COLO668 (cell line): ENCODE measurements around the gene GALNTL6.
"Not testable (repeated sequence)": the region's sequence is repeated elsewhere in the genome, so short reads cannot be mapped to it uniquely, and the experiment has no call there.

Experiments
- DNase-seq: peaks from one replicate; lab custom pipeline; 2025; ENCODE audit not compliant: unreplicated experiment; lab: John Stamatoyannopoulos, UW

Gene GALNTL6

GRCh38 chr4:172963498-172964294 lies 1150.5 kb downstream of the GALNTL6 start:
- DNase-seq = no peak

- DNase-seq = not testable (repeated sequence)
Observed at GRCh38 chr4:172970189-172970588, 1157.0 kb downstream of the GALNTL6 start.

DNA sequence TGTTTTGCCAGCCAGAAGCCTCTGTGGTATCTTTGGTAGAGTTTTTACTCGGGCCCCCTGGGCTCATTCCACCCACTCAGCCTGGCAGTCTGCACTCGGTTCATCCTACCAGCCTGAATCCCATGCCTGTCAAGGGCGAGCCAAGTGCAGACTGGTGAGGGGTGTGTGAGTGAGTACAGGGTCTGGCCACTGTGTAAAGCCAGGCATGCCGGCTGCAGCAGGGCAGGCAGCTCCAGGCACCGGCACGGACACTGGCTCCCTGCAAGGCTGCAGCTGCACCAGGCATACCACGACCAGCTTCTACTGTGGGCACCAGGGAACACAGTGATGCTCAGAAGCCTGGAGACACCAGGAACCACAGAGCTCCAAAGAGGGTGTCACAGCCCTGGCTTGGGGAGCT lies 1161.4 kb downstream of the GALNTL6 start:
- DNase-seq = no peak

GRCh38 chr4:172975651-172976229 lies 1162.5 kb downstream of the GALNTL6 start:
- no peak for DNase-seq

- not testable (repeated sequence) for DNase-seq
Observed at GRCh38 chr4:172977491-172978041, 1164.4 kb downstream of the GALNTL6 start.

- DNase-seq = no peak
Observed at GRCh38 chr4:172978848-172979247, 1165.6 kb downstream of the GALNTL6 start.

DNA sequence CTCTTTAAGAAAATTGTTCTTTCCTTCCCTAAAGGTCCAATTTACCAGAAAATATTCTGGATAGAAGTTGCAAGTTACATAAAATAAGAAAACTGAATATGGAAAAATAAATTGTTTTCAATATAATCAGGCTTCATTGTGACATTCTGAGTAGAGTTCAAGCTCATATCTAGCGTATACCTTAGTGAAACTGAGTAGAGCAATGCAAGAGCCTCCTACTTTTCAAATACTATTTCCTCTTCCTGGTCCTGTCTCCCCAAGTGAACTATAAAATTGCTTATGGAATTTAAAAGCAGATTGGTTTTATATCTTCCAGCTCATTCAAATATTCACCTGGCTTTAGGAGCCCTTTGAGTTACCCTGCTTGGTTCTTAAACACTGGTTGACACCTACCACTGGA lies 1166.1 kb downstream of the GALNTL6 start:
- DNase-seq = no peak

DNA sequence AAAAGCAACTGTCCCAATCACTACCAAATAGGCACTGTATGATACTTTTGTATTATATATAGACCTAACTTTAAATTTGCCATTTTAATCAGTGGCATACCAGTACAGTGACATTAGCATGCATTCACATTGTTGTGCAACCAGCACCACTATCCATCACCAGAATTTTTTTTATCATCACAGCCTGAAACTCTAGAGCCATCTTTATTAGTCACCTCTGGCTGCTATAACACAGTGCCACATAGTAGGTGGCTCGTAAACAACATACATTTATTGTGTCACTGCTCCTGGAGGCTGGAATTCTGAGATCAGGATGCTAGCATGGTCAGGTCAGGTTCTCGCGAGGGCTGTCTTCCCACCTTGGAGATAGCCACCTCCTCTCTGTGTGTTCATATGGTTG lies 1167.0 kb downstream of the GALNTL6 start:
- DNase-seq = no peak

DNA sequence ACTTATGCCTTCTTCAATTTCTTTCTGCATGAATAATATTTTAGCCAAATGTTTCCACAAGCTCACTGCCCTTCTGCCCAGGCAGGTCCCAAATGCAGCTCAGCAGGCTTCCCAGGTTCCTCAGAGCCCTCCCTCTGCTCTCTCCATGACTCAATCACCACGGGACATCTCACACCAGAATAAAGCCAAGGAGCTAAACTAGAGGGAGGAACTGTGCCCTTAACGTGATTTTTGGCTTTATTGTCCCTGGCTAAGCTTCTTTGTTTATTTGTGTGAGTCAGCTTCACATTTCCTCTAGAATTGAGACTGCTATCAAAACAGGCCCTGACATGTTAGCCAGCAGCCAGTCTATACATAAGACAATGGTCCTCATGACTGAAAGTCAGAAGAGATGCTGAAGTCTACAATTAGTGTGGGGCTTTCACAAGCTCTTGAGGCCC lies 1169.0 kb downstream of the GALNTL6 start:
- no peak for DNase-seq

GRCh38 chr4:172983014-172983413 lies 1169.8 kb downstream of the GALNTL6 start:
- DNase-seq = no peak

DNA sequence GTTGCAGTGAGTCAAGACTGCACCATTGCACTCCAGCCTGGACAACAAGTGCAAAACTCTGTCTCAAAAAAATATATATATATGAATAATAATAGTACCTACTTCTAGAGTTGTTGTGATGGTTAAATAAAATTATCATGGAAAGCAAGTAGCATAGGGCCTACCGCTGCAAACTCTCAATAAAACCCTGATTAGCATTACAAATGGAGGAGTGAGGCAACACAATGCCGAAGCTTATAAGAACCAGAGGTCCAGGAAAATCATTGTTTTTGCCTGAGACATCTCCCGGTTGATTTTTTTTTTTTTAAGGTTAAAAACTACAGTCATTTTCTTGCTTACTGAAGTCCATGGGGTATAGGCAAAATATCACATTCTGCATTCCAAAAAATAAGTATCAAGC lies 1170.4 kb downstream of the GALNTL6 start:
- DNase-seq = no peak

DNA sequence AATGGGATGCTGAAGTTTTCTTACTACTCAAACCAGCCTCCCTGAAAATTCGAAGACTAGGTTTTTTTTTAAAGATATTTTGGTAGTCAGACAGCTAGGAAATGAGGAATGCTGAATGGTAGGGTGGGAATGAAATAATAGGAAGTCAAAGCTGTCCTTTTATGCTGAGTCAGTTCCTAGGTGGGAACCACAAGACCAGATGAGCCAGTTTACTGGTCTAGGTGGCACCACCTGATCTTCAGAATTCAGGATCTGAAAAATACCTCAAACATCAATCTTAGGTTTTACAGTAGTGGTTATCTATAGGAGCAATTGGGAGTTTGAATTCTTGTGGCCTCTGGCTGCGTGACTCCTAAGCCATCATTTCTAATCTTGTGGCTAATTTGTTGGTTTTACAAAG lies 1172.3 kb downstream of the GALNTL6 start:
- no peak for DNase-seq

- no peak for DNase-seq
Observed at GRCh38 chr4:172986114-172986513, 1172.9 kb downstream of the GALNTL6 start.

DNA sequence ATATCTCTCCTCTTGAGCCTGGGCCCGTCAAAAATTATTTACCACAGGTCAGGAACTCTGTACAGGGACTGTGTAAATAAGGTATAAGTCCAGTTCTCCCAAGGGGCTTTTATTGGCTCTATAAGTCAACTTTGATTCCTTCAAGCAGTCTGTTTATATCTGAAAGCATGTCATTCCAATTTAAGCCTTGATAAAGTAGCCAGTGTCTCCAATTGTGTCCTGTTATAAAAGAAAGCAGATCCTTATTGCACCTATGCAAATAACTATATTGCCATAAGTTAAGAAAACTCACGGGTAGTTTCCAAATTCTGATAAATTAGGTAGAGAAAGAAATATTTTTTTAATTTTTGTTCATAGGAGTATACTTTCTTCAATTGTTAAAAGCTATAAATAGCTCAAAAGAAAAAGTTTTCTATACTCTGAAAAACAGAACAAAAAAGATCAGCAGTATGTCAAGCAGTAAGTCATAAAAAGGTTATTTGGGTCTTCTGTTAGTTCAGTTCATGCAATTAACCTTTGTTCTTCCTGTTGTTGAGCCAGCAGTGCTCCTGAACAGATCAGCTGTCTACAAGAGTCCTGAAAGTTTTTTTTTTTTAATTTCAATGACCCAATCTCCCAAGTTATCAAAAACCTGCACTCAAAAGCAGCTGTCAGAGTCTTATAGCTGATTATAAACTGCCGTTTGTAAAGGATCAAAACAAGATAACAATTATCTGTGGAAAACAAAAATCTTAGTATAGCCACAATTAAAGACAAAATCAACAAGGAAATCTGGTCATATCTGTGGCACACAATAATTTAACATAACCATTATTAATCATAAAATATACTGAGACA lies 1177.0 kb downstream of the GALNTL6 start:
- DNase-seq = no peak

- no peak for DNase-seq
Observed at GRCh38 chr4:172992648-172993378, 1179.6 kb downstream of the GALNTL6 start.

GRCh38 chr4:172995161-172995560 lies 1182.0 kb downstream of the GALNTL6 start:
- no peak for DNase-seq

DNA sequence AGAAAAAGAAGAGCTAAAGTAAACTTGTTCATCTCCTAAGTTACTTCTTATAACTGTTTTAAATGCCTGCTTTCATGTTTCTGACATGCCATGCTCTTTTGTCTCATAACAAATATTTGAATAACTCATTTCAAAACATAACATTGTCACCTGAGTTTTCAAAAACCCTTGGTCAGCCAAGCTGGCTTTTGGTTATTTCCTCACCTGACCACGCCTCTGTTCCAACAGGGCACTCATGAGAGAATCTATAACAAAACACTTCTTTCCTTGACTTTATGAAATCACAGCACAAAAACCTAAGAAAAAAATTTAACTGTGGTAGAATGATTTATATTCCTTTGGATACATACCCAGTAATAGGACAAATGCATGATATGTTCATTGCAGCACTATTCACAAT lies 1182.5 kb downstream of the GALNTL6 start:
- DNase-seq = no peak

- no peak for DNase-seq
Observed at GRCh38 chr4:172996571-172997216, 1183.5 kb downstream of the GALNTL6 start.

DNA sequence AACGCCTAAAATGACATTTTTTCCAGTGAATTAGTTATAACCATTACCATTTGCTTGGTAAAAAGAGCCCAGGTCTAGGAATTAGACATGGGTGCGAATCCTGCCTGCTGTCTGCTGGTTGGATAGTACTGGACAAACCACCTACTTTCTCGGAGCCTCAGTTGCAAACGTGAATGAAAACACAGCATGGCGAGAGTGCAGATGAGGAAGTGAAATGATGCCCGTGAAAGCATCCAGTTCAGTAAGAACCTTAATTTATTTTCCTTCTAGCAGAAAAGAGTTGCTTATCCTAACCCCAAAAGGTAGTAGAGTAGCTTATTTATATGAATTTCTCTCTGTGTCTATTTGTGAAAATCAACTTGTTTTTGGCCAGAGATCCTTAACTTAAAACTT lies 1184.0 kb downstream of the GALNTL6 start:
- DNase-seq = no peak

DNA sequence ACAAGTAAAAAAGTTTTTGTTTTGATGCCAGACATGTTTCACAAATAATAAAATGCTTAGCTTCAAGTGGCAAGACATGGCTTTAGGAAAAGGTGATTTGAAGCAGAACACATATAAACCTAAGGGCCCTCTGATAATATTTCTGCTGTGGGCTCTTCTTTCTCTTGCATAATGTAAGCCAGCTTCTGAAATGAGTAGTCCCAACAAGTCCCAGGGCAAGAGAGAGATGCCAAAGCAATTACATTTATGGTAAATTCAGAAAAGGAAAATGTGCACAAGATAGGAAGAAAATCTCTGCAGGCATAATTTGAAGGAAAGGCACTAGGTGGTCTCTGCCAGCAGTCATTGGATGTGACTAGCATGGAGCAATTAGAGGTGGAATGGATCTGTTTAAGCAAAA lies 1184.7 kb downstream of the GALNTL6 start:
- no peak for DNase-seq
